ENCODE measurements around the gene TMCO4. TPM values are rescaled to one million over a fixed set of nuclear protein-coding genes. Genes with fewer than 3 reads are reported as not detected.

Gene TMCO4
- total RNA-seq, 1 experiment from 2014 or later: 19.8 TPM

- DNase-seq (ENCODE audit: low read depth): no peak
Observed at GRCh38 chr1:19656780-19657466, 142.8 kb downstream of the TMCO4 start.

GRCh38 chr1:19656134-19656779 is 143.5 kb downstream of the TMCO4 start:
- no peak for DNase-seq (ENCODE audit: low read depth)

- DNase-seq (ENCODE audit: low read depth): no peak
Observed at GRCh38 chr1:19655718-19656080, 144.0 kb downstream of the TMCO4 start.

GRCh38 chr1:19654886-19655717 is 144.6 kb downstream of the TMCO4 start:
- DNase-seq (ENCODE audit: low read depth): no peak

- DNase-seq (ENCODE audit: low read depth): no peak
Observed at GRCh38 chr1:19654386-19654785, 145.3 kb downstream of the TMCO4 start.

GRCh38 chr1:19651141-19651737 is 148.5 kb downstream of the TMCO4 start:
- peak; percentile 27 for DNase-seq (ENCODE audit: low read depth)

GRCh38 chr1:19650416-19651140 is 149.1 kb downstream of the TMCO4 start:
- no peak for DNase-seq (ENCODE audit: low read depth)

GRCh38 chr1:19648689-19649088 is 151.0 kb downstream of the TMCO4 start:
- no peak for DNase-seq (ENCODE audit: low read depth)

GRCh38 chr1:19648239-19648638 is 151.5 kb downstream of the TMCO4 start:
- no peak for DNase-seq (ENCODE audit: low read depth)

- DNase-seq (ENCODE audit: low read depth): no peak
Observed at GRCh38 chr1:19647643-19648042, 152.1 kb downstream of the TMCO4 start.

- DNase-seq (ENCODE audit: low read depth): no peak
Observed at GRCh38 chr1:19646377-19647319, 153.1 kb downstream of the TMCO4 start.

- no peak for DNase-seq (ENCODE audit: low read depth)
Observed at GRCh38 chr1:19645411-19646251, 154.1 kb downstream of the TMCO4 start.

- DNase-seq (ENCODE audit: low read depth): no peak
Observed at GRCh38 chr1:19644681-19645410, 154.9 kb downstream of the TMCO4 start.

- no peak for DNase-seq (ENCODE audit: low read depth)
Observed at GRCh38 chr1:19644395-19644680, 155.4 kb downstream of the TMCO4 start.

GRCh38 chr1:19643602-19644394 is 155.9 kb downstream of the TMCO4 start, which contains the start of gene NBL1:
NBL1 (plus strand) TSS chr1:19644311; CDS start chr1:19655031, 10,720 bp downstream.
- no peak for DNase-seq (ENCODE audit: low read depth)

GRCh38 chr1:19643121-19643520 is 156.6 kb downstream of the TMCO4 start:
- DNase-seq (ENCODE audit: low read depth): no peak

- peak; percentile 62 for DNase-seq (ENCODE audit: low read depth)
Observed at GRCh38 chr1:19640363-19641316, 159.1 kb downstream of the TMCO4 start.

Data from LHCN-M2 (cell line).